ENCODE results near the gene SPTBN2. TPM values are rescaled to one million over a fixed set of nuclear protein-coding genes. Genes with fewer than 3 reads are reported as not detected.
"Not testable (repeated sequence)": the region's sequence is repeated elsewhere in the genome, so short reads cannot be mapped to it uniquely, and the experiment has no call there.

SPTBN2 gene
- total RNA-seq, 1 experiment from 2014 or later: 40.7 TPM

DNA sequence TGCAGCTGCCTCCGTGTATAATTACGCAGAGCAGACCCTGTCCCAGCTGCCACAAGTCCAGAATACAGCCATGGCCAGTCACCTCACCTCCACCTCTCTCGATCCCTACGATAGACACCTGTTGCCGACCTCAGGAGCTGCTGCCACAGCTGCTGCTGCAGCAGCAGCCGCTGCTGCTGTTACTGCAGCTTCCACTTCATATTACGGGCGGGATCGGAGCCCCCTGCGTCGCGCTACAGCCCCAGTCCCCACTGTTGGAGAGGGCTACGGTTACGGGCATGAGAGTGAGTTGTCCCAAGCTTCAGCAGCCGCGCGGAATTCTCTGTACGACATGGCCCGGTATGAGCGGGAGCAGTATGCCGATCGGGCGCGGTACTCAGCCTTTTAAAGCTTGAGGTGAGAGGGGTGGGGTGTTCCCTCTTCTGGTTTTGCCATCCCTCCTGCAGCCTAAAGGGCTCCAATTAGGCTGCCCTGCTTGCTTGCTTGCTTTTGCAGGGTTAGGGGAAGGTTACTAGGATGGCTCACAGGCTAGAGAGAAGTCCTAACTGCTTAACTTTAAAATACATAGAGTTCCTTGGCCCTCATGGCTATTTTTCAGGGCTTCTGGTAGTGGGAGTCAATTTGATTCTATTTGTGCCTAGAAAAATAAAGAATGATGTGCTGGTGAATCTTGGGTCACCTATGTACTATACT lies 85.1 kb downstream of the SPTBN2 start:
- Mint-ChIP-seq H3K9me3 (no peaks in the 10 kb centered on the region), H3K4me1 (peaks cover 55% of the 10 kb centered on the region), H3K36me3 (peaks cover 91% of the 10 kb centered on the region), H3K27ac (no peak overlapping the region), H3K27me3 (ENCODE audit: low read depth) (no peaks in the 10 kb centered on the region), H3K4me3 (peak overlapping the region; percentile 99)
- ChIA-PET CTCF (interaction anchor here (2.2 kb wide), 1 partner anchor 51 kb away, joined by 5 read pairs; the partner anchor contains the start of genes CCDC87 and CCS), POLR2A (interaction anchor here (0.7 to 1.3 kb wide), 2 partner anchors 28 to 128 kb away, joined by 3 to 4 read pairs; partner anchors contain the start of gene RBM14)
- no peak for ATAC-seq
- no peak for DNase-seq (ENCODE audit: low spot score)
- TF ChIP-seq, protein P1, sequence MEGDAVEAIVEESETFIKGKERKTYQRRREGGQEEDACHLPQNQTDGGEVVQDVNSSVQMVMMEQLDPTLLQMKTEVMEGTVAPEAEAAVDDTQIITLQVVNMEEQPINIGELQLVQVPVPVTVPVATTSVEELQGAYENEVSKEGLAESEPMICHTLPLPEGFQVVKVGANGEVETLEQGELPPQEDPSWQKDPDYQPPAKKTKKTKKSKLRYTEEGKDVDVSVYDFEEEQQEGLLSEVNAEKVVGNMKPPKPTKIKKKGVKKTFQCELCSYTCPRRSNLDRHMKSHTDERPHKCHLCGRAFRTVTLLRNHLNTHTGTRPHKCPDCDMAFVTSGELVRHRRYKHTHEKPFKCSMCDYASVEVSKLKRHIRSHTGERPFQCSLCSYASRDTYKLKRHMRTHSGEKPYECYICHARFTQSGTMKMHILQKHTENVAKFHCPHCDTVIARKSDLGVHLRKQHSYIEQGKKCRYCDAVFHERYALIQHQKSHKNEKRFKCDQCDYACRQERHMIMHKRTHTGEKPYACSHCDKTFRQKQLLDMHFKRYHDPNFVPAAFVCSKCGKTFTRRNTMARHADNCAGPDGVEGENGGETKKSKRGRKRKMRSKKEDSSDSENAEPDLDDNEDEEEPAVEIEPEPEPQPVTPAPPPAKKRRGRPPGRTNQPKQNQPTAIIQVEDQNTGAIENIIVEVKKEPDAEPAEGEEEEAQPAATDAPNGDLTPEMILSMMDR (IDR thresholded peaks at IDR 0.05): no peak

DNA sequence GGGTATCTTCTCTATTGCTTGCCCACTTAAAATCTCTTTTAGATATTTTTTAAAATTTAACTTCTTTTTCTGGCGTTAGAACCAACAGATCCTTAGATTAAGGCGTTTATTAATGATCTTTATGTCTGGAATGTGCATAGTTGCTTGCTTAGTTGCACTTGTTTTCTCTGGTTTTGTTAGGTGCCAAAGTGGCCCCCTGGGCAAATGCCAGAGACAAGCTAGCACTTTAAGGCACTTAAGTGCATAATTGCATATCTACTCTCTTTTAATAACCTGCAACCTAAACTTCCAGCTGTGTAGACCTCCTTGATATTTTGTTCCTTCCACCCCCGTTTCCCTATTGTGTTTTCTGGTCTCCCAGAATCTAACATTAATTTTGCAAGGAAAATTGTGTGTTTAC lies 87.2 kb downstream of the SPTBN2 start:
- POLR2A ChIA-PET: no interaction called here
- DNase-seq (ENCODE audit: low spot score) (no peak), ATAC-seq (no peak)
- no peaks in the 10 kb centered on the region for H3K27me3 Mint-ChIP-seq (ENCODE audit: low read depth)
- no peaks in the 10 kb centered on the region for H3K9me3 Mint-ChIP-seq
- peak overlapping the region; percentile 99 for H3K4me3 Mint-ChIP-seq
- H3K27ac Mint-ChIP-seq: peak overlapping the region; percentile 18
- H3K4me1 Mint-ChIP-seq: peaks cover 67% of the 10 kb centered on the region
- TF ChIP-seq, protein P1 (IDR thresholded peaks at IDR 0.05): no peak
- no peak for TF ChIP-seq NR1H2 (CRISPR knock-in tag; IDR thresholded peaks at IDR 0.05)
- no peak for TF ChIP-seq ZBTB21 (CRISPR knock-in tag; IDR thresholded peaks at IDR 0.05; ENCODE audit: borderline replicate concordance)
- TF ChIP-seq FOXJ3 (CRISPR knock-in tag; IDR thresholded peaks at IDR 0.05; ENCODE audit: borderline replicate concordance): no peak
- TF ChIP-seq, protein P2, sequence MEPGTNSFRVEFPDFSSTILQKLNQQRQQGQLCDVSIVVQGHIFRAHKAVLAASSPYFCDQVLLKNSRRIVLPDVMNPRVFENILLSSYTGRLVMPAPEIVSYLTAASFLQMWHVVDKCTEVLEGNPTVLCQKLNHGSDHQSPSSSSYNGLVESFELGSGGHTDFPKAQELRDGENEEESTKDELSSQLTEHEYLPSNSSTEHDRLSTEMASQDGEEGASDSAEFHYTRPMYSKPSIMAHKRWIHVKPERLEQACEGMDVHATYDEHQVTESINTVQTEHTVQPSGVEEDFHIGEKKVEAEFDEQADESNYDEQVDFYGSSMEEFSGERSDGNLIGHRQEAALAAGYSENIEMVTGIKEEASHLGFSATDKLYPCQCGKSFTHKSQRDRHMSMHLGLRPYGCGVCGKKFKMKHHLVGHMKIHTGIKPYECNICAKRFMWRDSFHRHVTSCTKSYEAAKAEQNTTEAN (CRISPR knock-in tag; IDR thresholded peaks at IDR 0.05): no peak
- no peak for TF ChIP-seq ZNF416 (CRISPR knock-in tag; IDR thresholded peaks at IDR 0.05)
- TF ChIP-seq MYBL2 (CRISPR knock-in tag; IDR thresholded peaks at IDR 0.05): no peak
- TF ChIP-seq, protein P3, sequence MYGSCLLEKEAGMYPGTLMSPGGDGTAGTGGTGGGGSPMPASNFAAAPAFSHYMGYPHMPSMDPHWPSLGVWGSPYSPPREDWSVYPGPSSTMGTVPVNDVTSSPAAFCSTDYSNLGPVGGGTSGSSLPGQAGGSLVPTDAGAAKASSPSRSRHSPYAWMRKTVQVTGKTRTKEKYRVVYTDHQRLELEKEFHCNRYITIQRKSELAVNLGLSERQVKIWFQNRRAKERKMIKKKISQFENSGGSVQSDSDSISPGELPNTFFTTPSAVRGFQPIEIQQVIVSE (CRISPR knock-in tag; IDR thresholded peaks at IDR 0.05; ENCODE audit: borderline replicate concordance): no peak
- TF ChIP-seq SOX15 (CRISPR knock-in tag; IDR thresholded peaks at IDR 0.05): no peak
- TF ChIP-seq, protein P4, sequence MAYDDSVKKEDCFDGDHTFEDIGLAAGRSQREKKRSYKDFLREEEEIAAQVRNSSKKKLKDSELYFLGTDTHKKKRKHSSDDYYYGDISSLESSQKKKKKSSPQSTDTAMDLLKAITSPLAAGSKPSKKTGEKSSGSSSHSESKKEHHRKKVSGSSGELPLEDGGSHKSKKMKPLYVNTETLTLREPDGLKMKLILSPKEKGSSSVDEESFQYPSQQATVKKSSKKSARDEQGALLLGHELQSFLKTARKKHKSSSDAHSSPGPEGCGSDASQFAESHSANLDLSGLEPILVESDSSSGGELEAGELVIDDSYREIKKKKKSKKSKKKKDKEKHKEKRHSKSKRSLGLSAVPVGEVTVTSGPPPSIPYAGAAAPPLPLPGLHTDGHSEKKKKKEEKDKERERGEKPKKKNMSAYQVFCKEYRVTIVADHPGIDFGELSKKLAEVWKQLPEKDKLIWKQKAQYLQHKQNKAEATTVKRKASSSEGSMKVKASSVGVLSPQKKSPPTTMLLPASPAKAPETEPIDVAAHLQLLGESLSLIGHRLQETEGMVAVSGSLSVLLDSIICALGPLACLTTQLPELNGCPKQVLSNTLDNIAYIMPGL (CRISPR knock-in tag; IDR thresholded peaks at IDR 0.05): no peak
- TF ChIP-seq, protein P5, sequence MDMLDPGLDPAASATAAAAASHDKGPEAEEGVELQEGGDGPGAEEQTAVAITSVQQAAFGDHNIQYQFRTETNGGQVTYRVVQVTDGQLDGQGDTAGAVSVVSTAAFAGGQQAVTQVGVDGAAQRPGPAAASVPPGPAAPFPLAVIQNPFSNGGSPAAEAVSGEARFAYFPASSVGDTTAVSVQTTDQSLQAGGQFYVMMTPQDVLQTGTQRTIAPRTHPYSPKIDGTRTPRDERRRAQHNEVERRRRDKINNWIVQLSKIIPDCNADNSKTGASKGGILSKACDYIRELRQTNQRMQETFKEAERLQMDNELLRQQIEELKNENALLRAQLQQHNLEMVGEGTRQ (CRISPR knock-in tag; IDR thresholded peaks at IDR 0.05): no peak
- no peak for TF ChIP-seq ZNF423 (CRISPR knock-in tag; IDR thresholded peaks at IDR 0.05)
- no peak for TF ChIP-seq JAZF1 (CRISPR knock-in tag; IDR thresholded peaks at IDR 0.05)
- peaks cover 79% of the 10 kb centered on the region for H3K36me3 Mint-ChIP-seq
- CTCF ChIA-PET: no interaction called here

DNA sequence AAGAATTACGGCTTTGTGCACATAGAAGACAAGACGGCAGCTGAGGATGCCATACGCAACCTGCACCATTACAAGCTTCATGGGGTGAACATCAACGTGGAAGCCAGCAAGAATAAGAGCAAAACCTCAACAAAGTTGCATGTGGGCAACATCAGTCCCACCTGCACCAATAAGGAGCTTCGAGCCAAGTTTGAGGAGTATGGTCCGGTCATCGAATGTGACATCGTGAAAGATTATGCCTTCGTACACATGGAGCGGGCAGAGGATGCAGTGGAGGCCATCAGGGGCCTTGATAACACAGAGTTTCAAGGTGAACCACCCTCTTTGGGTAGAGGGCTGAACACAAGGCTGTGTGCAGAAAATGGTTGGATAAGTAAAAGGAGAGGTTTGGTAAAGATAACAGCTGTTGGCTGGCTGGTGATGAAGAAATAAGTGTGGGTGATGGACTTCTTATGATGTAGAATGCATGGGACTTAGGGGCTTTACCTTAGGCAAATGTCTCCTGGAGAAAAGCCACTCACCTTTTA lies 89.1 kb downstream of the SPTBN2 start:
- peak overlapping the region; percentile 99 for H3K27ac Mint-ChIP-seq
- not testable (repeated sequence) for H3K9me3 Mint-ChIP-seq; H3K27me3 Mint-ChIP-seq (ENCODE audit: low read depth); DNase-seq (ENCODE audit: low spot score); ATAC-seq
- peaks cover 61% of the 10 kb centered on the region for H3K36me3 Mint-ChIP-seq
- peak overlapping the region; percentile 99 for H3K4me3 Mint-ChIP-seq
- peaks cover 67% of the 10 kb centered on the region for H3K4me1 Mint-ChIP-seq
- CTCF ChIA-PET: interaction anchor here (1.0 kb wide), 1 partner anchor 148 kb away, joined by 4 read pairs; no protein-coding TSS in a partner anchor
- POLR2A ChIA-PET: interaction anchor here (0.6 to 3.0 kb wide), 3 partner anchors 9 to 38 kb away, joined by 3 to 38 read pairs (median 27); partner anchors contain the start of gene RBM4B

All from WTC11 (cell line).